Stomach smooth muscle (tissue), 2 donors: Measurements from ENCODE around the gene DPEP2NB.

Experiments
- H3K27ac ChIP-seq: one replicate; pipeline ENCODE4 v1.7.0; 2013; ENCODE audit warnings: mild to moderate bottlenecking, low read length, inconsistent platforms
- H3K27me3 ChIP-seq, 2 donors: one replicate each; pipeline ENCODE4 v1.7.0; 2013; ENCODE audit warnings: low read length in 2 of 2; ENCODE audit not compliant: insufficient read depth in 2 of 2, control insufficient read depth in 1 of 2
- H3K36me3 ChIP-seq, 2 donors: one replicate each; pipeline ENCODE4 v1.7.0; 2013; ENCODE audit warnings: low read length in 2 of 2; ENCODE audit not compliant: control insufficient read depth in 2 of 2, insufficient read depth in 2 of 2
- H3K4me1 ChIP-seq: one replicate; pipeline ENCODE4 v1.7.0; 2013; ENCODE audit warnings: low read length; ENCODE audit not compliant: control insufficient read depth, insufficient read depth
- H3K4me3 ChIP-seq, 2 donors: one replicate each; pipeline ENCODE4 v1.7.0; 2013; ENCODE audit warnings: low read length in 2 of 2
- H3K9ac ChIP-seq, 2 donors: one replicate each; pipeline ENCODE4 v1.7.0; 2013; ENCODE audit warnings: low read length in 2 of 2, mild to moderate bottlenecking in 1 of 2
- H3K9me3 ChIP-seq, 2 donors: one replicate each; pipeline ENCODE4 v1.7.0; 2013; ENCODE audit warnings: low read length in 2 of 2; ENCODE audit not compliant: control insufficient read depth in 2 of 2
- donor health status: healthy.
- donor health status: Pancreatic carcinoma.

The DPEP2NB gene

DNA sequence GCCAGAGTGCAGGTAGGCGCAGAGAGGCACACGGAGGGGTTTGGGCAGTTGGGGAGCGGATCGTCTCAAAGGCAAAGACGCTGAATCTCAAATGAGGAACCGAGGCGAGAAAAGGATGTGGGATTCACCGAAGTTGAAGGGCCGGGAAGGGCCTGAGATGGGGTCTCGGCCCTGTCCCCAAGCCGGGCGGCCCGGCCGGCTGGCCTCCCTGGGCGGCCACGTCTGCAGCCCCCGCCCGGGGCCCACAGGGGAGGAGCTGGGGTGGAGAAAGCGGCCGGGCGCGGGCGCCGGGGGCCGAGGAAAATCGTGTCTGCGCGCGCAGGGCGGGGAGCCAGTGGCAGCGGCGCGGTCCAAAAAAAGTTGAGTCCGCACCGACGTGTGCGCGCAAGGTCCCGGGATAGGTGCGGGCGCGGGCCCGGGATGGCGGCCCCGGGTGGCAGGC is 47.7 kb downstream of the DPEP2NB start:
- peaks cover 0 to 5% of the 10 kb centered on the region in 2 donors for H3K36me3 ChIP-seq
- peak overlapping the region; percentile 95 for H3K9ac ChIP-seq
- H3K4me1 ChIP-seq: peaks cover 50% of the 10 kb centered on the region

DNA sequence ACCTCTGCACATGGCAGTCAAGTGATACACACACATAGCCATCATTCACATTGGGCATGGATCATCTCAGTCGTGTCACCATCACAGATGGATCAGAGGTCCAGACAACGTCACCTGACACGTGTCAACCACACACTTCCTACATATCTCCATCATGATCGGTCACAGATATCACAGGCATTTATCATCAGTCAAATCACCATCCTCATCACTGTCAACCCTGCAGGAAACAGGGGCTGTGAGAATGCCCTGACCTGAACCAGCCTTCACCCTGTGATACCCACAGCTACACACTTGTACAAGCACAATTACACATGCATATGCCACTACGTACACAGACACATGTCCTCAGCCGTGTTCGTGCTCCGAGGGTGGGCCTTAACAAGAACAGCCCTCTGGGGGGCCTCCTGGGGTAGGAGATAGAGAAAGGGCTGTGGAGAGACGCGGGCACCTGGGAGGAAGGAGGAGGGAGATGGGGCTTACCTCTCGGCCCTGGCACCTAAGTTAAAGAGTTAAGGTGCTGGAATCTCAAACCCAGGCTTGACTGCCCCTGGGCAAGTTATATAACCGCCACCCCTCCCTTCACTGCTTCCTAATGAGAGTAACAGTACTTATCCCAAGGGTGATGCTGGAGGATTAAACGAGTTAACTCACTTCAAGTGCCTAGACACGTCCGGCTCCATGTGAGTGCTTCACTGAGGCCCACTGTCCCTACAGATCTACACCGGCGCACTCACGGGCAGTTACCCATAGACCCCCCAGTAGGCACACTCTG is 48.3 kb downstream of the DPEP2NB start:
- H3K36me3 ChIP-seq: peaks cover 5 to 10% of the 10 kb centered on the region in 2 donors
- H3K27me3 ChIP-seq: no peaks in the 10 kb centered on the region
- H3K9ac ChIP-seq: peak overlapping the region; percentile 95
- no peaks in the 10 kb centered on the region for H3K9me3 ChIP-seq
- H3K4me3 ChIP-seq: peak overlapping the region; percentile 96 to 97
- peaks cover 51% of the 10 kb centered on the region for H3K4me1 ChIP-seq
- peak overlapping the region; percentile 89 for H3K27ac ChIP-seq

More for the DNA sequence above, 47.7 kb downstream of the DPEP2NB start:
- Histone ChIP-seq H3K27ac (peak overlapping the region; percentile 89), H3K27me3 (no peaks in the 10 kb centered on the region), H3K9me3 (no peaks in the 10 kb centered on the region), H3K4me3 (peak overlapping the region; percentile 96 to 97)

DNA sequence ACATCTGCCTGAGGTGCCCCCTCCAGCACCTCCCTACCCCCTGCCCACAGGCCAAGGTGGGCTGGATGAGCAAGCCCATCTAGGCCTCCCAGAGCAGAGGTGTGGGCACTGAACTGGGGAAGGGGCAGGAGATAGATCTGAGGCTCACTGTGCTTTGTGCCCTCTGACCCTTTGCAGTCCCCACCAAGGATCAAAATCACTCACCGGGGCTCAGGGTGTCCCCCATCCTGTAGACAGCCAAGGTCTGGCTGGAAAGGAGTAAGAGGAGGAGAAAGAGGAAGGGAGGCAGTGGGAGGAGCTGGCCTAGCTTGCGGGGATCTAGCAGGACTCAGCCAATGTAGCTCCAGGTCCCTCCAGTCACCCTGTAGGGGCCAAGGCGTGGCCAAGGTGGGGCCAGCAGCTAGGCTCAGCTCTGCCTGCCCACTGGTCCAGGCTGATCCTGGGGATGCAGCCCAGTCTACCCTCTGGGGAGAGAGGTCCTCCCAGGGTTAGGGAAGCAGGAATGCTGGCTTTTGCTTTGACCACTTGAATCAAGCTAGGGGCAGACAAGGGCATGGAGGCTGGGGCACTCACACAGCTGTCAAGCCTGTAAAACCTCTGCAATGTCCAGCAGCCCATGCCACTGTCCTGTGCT is 49.0 kb downstream of the DPEP2NB start:
- Histone ChIP-seq H3K9ac (peak overlapping the region; percentile 95), H3K4me3 (peak overlapping the region; percentile 96 to 97), H3K27ac (peak overlapping the region; percentile 89), H3K27me3 (no peaks in the 10 kb centered on the region), H3K9me3 (no peaks in the 10 kb centered on the region), H3K4me1 (peaks cover 58% of the 10 kb centered on the region), H3K36me3 (peaks cover 12 to 16% of the 10 kb centered on the region in 2 donors)

DNA sequence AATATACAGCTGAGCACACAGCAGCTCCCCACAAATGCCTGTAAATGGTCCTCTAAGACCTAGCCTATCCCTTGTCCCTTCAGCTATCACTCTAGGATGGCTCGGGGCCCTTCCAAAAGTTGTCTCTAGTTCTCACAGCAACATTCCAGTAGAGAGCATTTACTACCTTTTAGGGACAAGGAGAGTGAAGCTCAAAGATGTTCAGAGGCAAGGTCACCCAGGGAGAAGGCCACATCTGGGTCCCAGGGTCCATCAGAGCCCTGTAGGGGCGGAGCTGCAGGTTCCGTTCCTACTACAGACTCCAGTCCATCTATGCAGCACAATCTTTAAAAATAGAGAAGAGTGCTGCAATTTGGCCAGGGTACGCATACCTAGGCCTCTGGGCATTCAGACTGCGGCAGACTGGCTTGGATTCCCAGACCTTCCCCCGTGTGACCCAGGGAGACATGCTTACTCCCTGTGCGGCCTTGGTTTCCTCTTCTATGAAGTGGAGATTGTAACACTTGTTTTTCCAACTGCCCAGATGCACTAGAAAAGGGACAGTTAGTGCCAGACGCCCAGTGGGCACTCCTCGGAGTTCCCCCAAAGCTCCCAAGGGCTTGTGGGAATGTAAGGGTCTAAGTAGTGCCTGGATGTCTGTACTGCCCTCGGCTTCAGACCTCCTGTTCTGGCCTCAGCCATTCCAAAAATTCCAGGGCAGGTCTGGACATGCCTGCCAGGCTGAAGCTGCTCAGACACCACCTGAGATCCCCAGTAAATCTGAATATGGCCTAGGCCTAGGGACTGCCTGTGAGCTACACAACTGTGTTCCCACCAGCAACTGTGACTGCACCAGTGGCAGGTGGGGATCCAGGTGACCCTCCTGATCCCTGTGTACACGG is 49.8 kb downstream of the DPEP2NB start:
- peak overlapping the region; percentile 33 to 96 for H3K4me3 ChIP-seq
- H3K27ac ChIP-seq: peak overlapping the region; percentile 89
- H3K4me1 ChIP-seq: peaks cover 65% of the 10 kb centered on the region
- no peaks in the 10 kb centered on the region for H3K9me3 ChIP-seq
- peaks cover 19 to 24% of the 10 kb centered on the region in 2 donors for H3K36me3 ChIP-seq
- H3K27me3 ChIP-seq: no peaks in the 10 kb centered on the region
- H3K9ac ChIP-seq: peak overlapping the region; percentile 95

GRCh38 chr16:67964477-67965131 is 51.1 kb downstream of the DPEP2NB start:
- peaks cover 28 to 35% of the 10 kb centered on the region in 2 donors for H3K36me3 ChIP-seq
- peaks cover 75% of the 10 kb centered on the region for H3K4me1 ChIP-seq
- H3K27ac ChIP-seq: peak overlapping the region; percentile 89
- H3K27me3 ChIP-seq: no peaks in the 10 kb centered on the region
- H3K4me3 ChIP-seq: peak overlapping the region in 1 of 2 donors; percentile 29
- H3K9me3 ChIP-seq: no peaks in the 10 kb centered on the region
- peak overlapping the region in 1 of 2 donors; percentile 14 for H3K9ac ChIP-seq

GRCh38 chr16:67963662-67964321 is 51.9 kb downstream of the DPEP2NB start:
- H3K27me3 ChIP-seq: no peaks in the 10 kb centered on the region
- no peak overlapping the region for H3K9ac ChIP-seq
- H3K4me3 ChIP-seq: no peak overlapping the region
- peaks cover 78% of the 10 kb centered on the region for H3K4me1 ChIP-seq
- peak overlapping the region; percentile 31 for H3K27ac ChIP-seq
- H3K9me3 ChIP-seq: no peaks in the 10 kb centered on the region
- peaks cover 36 to 43% of the 10 kb centered on the region in 2 donors for H3K36me3 ChIP-seq
